GM12878 (cell line): ENCODE measurements around the gene FKBP2.

ENCODE experiments used
- BMI1 ChIP-seq: fragments of 450-650 bp; IDR thresholded peaks from 2 replicates; pipeline ENCODE4 v1.6.1; 2016; ENCODE audit warnings: mild to moderate bottlenecking, moderate library complexity, borderline replicate concordance
- CEBPB ChIP-seq, 2 experiments: fragments of 150-350 bp in 1 of 2; IDR thresholded peaks; 2 replicates each; pipeline ENCODE4 v1.6.1; 2012 to 2014; ENCODE audit warnings: low read depth in 2 of 2, low read length in 2 of 2, borderline replicate concordance in 1 of 2, inconsistent platforms in 1 of 2
- EP300 ChIP-seq, 2 experiments: fragments of 150-350 bp in 1 of 2; IDR thresholded peaks; 2 replicates each; pipeline ENCODE4 v1.6.1; 2011 to 2012; ENCODE audit warnings: low read depth in 2 of 2, low read length in 2 of 2, borderline replicate concordance in 1 of 2, improper control_type of control experiment in 1 of 2, inconsistent platforms in 1 of 2; ENCODE audit not compliant: control insufficient read depth in 1 of 2
- HDGF ChIP-seq: fragments of 450-650 bp; IDR thresholded peaks from 2 replicates; pipeline ENCODE4 v1.6.1; 2016; ENCODE audit warnings: antibody characterized with exemption
- MYC ChIP-seq: IDR thresholded peaks from 2 replicates; pipeline ENCODE4 v1.6.1; 2011; ENCODE audit warnings: mild to moderate bottlenecking, low read length, moderate library complexity, inconsistent platforms; ENCODE audit not compliant: insufficient read depth, insufficient replicate concordance, insufficient read length, severe bottlenecking
- POLR2AphosphoS5 ChIP-seq: IDR thresholded peaks from 2 replicates; pipeline ENCODE4 v1.6.1; 2011; ENCODE audit warnings: mild to moderate bottlenecking, low read length, inconsistent platforms
- RBBP5 ChIP-seq: fragments of 200-600 bp; sonication (generic); conservative IDR thresholded peaks from 2 replicates; pipeline ENCODE4 v1.6.1; 2016
- RCOR1 ChIP-seq: conservative IDR thresholded peaks from 2 replicates; pipeline ENCODE4 v1.6.1; 2012; ENCODE audit warnings: low read depth, low read length, improper control_type of control experiment
- SMC3 ChIP-seq: IDR thresholded peaks from 2 replicates; pipeline ENCODE4 v1.6.1; 2011; ENCODE audit warnings: low read length, improper control_type of control experiment, borderline replicate concordance
- STAT3 ChIP-seq: IDR thresholded peaks from 2 replicates; pipeline ENCODE4 v1.6.1; 2011; ENCODE audit warnings: low read depth, low read length, improper control_type of control experiment
- TF ChIP-seq, protein P1 (sequence below): IDR thresholded peaks from 2 replicates; pipeline ENCODE4 v1.6.1; 2011; ENCODE audit warnings: low read depth, mild to moderate bottlenecking, low read length, moderate library complexity, borderline replicate concordance; ENCODE audit errors: extremely low read depth
- TF ChIP-seq, protein P2 (sequence below), 3 experiments: IDR thresholded peaks in 2 of 3; conservative IDR thresholded peaks in 1 of 3; 2 replicates each; pipeline ENCODE4 v1.5.1; 2011; ENCODE audit warnings: low read depth in 3 of 3, low read length in 3 of 3, mild to moderate bottlenecking in 3 of 3, control low read depth in 2 of 3, moderate library complexity in 2 of 3, inconsistent platforms in 1 of 3, mixed read lengths in 1 of 3; ENCODE audit not compliant: control insufficient read depth in 2 of 3, insufficient read depth in 1 of 3; ENCODE audit errors: extremely low read depth in 1 of 3

DNA sequence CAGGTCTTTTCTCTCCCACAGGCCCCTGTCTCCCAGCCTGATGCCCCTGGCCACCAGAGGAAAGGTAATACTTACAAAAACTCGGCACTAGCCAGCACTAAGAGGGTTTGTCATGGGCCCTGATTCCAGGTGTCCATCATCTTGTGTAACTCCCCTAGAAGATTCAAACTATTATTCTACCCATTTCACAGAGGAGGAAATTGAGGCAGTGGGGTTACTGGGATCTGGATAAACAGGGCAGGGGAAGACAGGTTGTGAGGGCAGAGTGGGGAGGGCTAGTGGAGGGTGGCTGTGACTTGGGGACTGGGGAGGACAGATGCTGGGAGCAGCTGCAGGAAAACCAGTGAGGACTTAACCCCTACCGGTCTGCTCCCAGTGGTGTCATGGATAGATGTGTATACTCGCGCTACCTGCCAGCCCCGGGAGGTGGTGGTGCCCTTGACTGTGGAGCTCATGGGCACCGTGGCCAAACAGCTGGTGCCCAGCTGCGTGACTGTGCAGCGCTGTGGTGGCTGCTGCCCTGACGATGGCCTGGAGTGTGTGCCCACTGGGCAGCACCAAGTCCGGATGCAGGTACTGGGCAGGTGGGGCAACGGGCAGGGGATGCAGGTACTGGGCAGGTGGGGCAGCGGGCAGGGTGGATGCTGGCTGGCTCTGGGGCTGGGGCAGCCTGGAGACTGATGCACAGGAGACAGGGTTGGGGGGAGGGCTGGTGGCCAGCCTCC is 5.3 kb upstream of the FKBP2 start:
- TF ChIP-seq CEBPB (IDR thresholded peaks at IDR 0.05; ENCODE audit: borderline replicate concordance in 1 of 2, low read depth in 2 of 2, low read length in 2 of 2) (no peak), MYC (no peak), BMI1 (no peak), RCOR1 (no peak), EP300 (IDR thresholded peaks at IDR 0.05; ENCODE audit: borderline replicate concordance in 1 of 2, control insufficient read depth in 1 of 2, low read depth in 2 of 2, low read length in 2 of 2) (no peak), POLR2AphosphoS5 (no peak), STAT3 (no peak), HDGF (no peak), SMC3 (no peak), RBBP5 (no peak)
- TF ChIP-seq, protein P1, sequence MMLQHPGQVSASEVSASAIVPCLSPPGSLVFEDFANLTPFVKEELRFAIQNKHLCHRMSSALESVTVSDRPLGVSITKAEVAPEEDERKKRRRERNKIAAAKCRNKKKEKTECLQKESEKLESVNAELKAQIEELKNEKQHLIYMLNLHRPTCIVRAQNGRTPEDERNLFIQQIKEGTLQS: no peak
- TF ChIP-seq, protein P2, sequence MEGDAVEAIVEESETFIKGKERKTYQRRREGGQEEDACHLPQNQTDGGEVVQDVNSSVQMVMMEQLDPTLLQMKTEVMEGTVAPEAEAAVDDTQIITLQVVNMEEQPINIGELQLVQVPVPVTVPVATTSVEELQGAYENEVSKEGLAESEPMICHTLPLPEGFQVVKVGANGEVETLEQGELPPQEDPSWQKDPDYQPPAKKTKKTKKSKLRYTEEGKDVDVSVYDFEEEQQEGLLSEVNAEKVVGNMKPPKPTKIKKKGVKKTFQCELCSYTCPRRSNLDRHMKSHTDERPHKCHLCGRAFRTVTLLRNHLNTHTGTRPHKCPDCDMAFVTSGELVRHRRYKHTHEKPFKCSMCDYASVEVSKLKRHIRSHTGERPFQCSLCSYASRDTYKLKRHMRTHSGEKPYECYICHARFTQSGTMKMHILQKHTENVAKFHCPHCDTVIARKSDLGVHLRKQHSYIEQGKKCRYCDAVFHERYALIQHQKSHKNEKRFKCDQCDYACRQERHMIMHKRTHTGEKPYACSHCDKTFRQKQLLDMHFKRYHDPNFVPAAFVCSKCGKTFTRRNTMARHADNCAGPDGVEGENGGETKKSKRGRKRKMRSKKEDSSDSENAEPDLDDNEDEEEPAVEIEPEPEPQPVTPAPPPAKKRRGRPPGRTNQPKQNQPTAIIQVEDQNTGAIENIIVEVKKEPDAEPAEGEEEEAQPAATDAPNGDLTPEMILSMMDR (IDR thresholded peaks at IDR 0.05 in 2 of 3, conservative IDR thresholded peaks at IDR 0.05 in 1 of 3; ENCODE audit: control insufficient read depth in 2 of 3, extremely low read depth in 1 of 3, insufficient read depth in 1 of 3, low read depth in 3 of 3, low read length in 3 of 3): no peak
